Measurements from ENCODE around the gene KIF4A.
A peak's percentile ranks its signal among the peaks of the same experiment; 100 is the strongest.

KIF4A gene

DNA sequence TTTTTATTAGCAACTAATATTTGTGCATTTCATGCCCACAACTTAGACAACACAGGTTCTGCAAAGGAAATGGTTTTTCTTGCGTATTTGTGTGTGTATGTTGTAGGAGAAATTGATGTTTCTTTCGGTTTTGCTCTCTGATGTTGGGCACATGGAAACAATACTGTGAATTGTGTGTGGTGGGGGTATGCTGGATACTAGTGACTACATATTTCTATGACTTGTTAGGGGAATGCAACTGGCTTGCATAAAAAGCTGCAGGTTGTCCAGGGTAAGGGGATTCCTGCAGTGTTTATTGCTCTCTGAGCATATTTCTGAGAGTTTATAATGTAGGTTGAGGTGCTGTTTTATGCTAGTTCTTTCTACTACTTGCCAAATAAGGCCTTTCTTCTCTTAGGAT, 166.4 kb downstream of the KIF4A start:
- no peak overlapping the region for H4K91ac ChIP-seq (ENCODE audit: low read length)
- H3K4me3 ChIP-seq (ENCODE audit: insufficient read depth in 1 of 2, low read depth in 1 of 2, low read length in 2 of 2) = peak overlapping the region in 1 of 2 experiments; percentile 77
- no peak overlapping the region for H2AK5ac ChIP-seq (ENCODE audit: low read length, severe bottlenecking)
- 42% methylated on average over 2 of the region's 2 CpGs for WGBS
- no peak overlapping the region for H4K8ac ChIP-seq (ENCODE audit: low read length)
- H3K23ac ChIP-seq (ENCODE audit: low read length in 2 of 2) = no peak overlapping the region
- no peak overlapping the region for H3K14ac ChIP-seq (ENCODE audit: low read length in 2 of 2)
- no peak overlapping the region for H2AFZ ChIP-seq (ENCODE audit: low read depth, low read length)
- H3K79me1 ChIP-seq (replicated peaks; ENCODE audit: low read length, poor library complexity, severe bottlenecking) = peaks cover 2% of the 10 kb centered on the region
- H3K27ac ChIP-seq (ENCODE audit: low read length, poor library complexity, severe bottlenecking) = no peak overlapping the region
- H3K9me3 ChIP-seq (ENCODE audit: control insufficient read depth, low read length) = peaks cover 5% of the 10 kb centered on the region
- H3K4ac ChIP-seq (ENCODE audit: low read depth in 1 of 2, low read length in 2 of 2) = no peak overlapping the region
- DNase-seq = peak; percentile 15
- H3K18ac ChIP-seq (ENCODE audit: low read depth in 1 of 2, low read length in 2 of 2) = no peak overlapping the region
- H3K27me3 ChIP-seq (ENCODE audit: control insufficient read depth in 1 of 2, insufficient read depth in 1 of 2, low read length in 2 of 2) = peaks cover 0 to 15% of the 10 kb centered on the region in 2 experiments
- H2BK5ac ChIP-seq (ENCODE audit: low read depth, low read length, poor library complexity, severe bottlenecking) = no peak overlapping the region
- no peak overlapping the region for H3K4me2 ChIP-seq (ENCODE audit: low read length, poor library complexity, severe bottlenecking)
- H2BK120ac ChIP-seq (ENCODE audit: low read depth, low read length) = no peak overlapping the region
- H3K4me1 ChIP-seq (ENCODE audit: control insufficient read depth, insufficient read depth, low read depth, low read length) = peaks cover 5% of the 10 kb centered on the region
- H2BK12ac ChIP-seq (ENCODE audit: low read length in 2 of 2) = no peak overlapping the region
- no peak overlapping the region for H3K9ac ChIP-seq (ENCODE audit: low read length)
- H2BK15ac ChIP-seq (ENCODE audit: low read depth, poor library complexity, severe bottlenecking) = no peak overlapping the region
- H3K36me3 ChIP-seq (ENCODE audit: control insufficient read depth in 1 of 2, insufficient read depth in 2 of 2, low read depth in 1 of 2, low read length in 2 of 2) = no peaks in the 10 kb centered on the region

DNA sequence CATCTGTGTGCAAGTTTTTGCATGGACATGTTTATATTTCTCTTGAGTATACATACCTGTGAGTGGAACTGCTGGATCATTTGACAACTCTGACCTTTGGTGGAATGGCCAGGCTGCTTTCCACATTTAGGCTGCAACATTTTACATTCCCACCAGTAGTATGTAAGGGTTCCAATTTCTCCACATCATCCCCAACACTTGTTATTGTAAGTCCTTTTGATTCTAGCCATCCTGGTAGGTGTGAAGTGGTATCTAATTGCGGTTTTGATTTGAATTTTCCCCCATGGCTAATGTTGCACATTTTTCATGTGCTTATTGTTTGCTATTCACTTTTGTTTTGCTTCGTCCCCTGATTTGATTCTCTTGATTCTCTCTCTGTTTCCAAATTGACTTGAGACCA, 171.1 kb downstream of the KIF4A start:
- Histone ChIP-seq H4K91ac (ENCODE audit: low read length) (no peak overlapping the region), H2BK120ac (ENCODE audit: low read depth, low read length) (no peak overlapping the region), H2BK5ac (ENCODE audit: low read depth, low read length, poor library complexity, severe bottlenecking) (no peak overlapping the region), H2AK5ac (ENCODE audit: low read length, severe bottlenecking) (no peak overlapping the region), H3K4me1 (ENCODE audit: control insufficient read depth, insufficient read depth, low read depth, low read length) (no peaks in the 10 kb centered on the region), H3K23ac (ENCODE audit: low read length in 2 of 2) (no peak overlapping the region), H3K9me3 (ENCODE audit: control insufficient read depth, low read length) (peaks cover 5% of the 10 kb centered on the region), H4K8ac (ENCODE audit: low read length) (no peak overlapping the region), H3K18ac (ENCODE audit: low read depth in 1 of 2, low read length in 2 of 2) (no peak overlapping the region), H3K27me3 (ENCODE audit: control insufficient read depth in 1 of 2, insufficient read depth in 1 of 2, low read length in 2 of 2) (peaks cover 0 to 15% of the 10 kb centered on the region in 2 experiments), H3K4me3 (ENCODE audit: insufficient read depth in 1 of 2, low read depth in 1 of 2, low read length in 2 of 2) (no peak overlapping the region), H3K4ac (ENCODE audit: low read depth in 1 of 2, low read length in 2 of 2) (no peak overlapping the region), H2BK15ac (ENCODE audit: low read depth, poor library complexity, severe bottlenecking) (no peak overlapping the region), H2AFZ (ENCODE audit: low read depth, low read length) (no peak overlapping the region), H3K27ac (ENCODE audit: low read length, poor library complexity, severe bottlenecking) (no peak overlapping the region), H2BK12ac (ENCODE audit: low read length in 2 of 2) (no peak overlapping the region), H3K36me3 (ENCODE audit: control insufficient read depth in 1 of 2, insufficient read depth in 2 of 2, low read depth in 1 of 2, low read length in 2 of 2) (no peaks in the 10 kb centered on the region), H3K4me2 (ENCODE audit: low read length, poor library complexity, severe bottlenecking) (no peak overlapping the region), H3K9ac (ENCODE audit: low read length) (no peak overlapping the region), H3K79me1 (replicated peaks; ENCODE audit: low read length, poor library complexity, severe bottlenecking) (peaks cover 2% of the 10 kb centered on the region), H3K14ac (ENCODE audit: low read length in 2 of 2) (no peak overlapping the region)
- WGBS = 89% methylated on average over 2 of the region's 2 CpGs
- no peak for DNase-seq

DNA sequence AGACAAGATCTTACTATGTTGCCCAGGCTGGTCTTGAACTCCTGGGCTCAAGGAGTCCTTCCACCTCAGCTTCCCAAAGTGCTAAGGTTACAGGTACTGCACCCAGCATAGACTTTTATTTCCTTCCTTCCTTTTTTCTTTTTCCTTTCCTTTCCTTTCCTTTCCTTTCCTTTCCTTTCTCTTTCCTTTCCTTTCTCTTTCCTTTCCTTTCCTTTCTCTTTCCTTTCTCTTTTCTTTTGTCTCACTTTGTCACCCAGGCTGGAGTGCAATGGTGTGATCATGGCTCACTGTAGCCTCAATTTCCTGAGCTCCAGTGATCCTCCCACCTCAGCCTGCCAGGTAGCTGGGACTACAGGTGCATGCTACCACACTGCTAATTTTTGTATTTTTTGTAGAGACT, 174.1 kb downstream of the KIF4A start:
- DNase-seq = no peak
- H2BK15ac ChIP-seq (ENCODE audit: low read depth, poor library complexity, severe bottlenecking) = no peak overlapping the region

DNA sequence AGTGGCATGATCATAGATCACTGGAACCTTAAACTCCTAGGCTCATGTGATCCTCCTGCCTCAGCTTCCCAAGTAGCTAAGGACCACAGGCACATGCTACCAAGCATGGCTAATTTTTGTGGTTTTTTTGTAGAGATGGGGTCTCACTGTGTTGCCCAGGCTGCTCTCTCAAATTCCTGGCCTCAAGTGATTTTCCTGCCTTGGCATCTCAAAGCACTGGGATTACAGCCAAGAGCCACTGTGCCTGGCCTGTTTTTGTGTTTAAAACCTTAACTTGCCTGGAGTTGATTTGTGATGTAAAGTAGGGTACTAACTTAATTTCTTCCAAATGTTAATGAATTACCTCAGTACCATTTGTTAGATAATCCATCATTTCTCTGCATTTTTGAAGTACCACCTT, 177.1 kb downstream of the KIF4A start:
- Histone ChIP-seq H3K4ac (ENCODE audit: low read depth in 1 of 2, low read length in 2 of 2) (no peak overlapping the region), H4K8ac (ENCODE audit: low read length) (no peak overlapping the region), H3K4me3 (ENCODE audit: insufficient read depth in 1 of 2, low read depth in 1 of 2, low read length in 2 of 2) (no peak overlapping the region), H3K4me1 (ENCODE audit: control insufficient read depth, insufficient read depth, low read depth, low read length) (no peaks in the 10 kb centered on the region), H2AFZ (ENCODE audit: low read depth, low read length) (no peak overlapping the region), H4K91ac (ENCODE audit: low read length) (no peak overlapping the region), H3K36me3 (ENCODE audit: control insufficient read depth in 1 of 2, insufficient read depth in 2 of 2, low read depth in 1 of 2, low read length in 2 of 2) (no peaks in the 10 kb centered on the region), H3K14ac (ENCODE audit: low read length in 2 of 2) (no peak overlapping the region), H3K23ac (ENCODE audit: low read length in 2 of 2) (no peak overlapping the region), H2AK5ac (ENCODE audit: low read length, severe bottlenecking) (no peak overlapping the region), H3K79me1 (replicated peaks; ENCODE audit: low read length, poor library complexity, severe bottlenecking) (peaks cover 2% of the 10 kb centered on the region), H2BK5ac (ENCODE audit: low read depth, low read length, poor library complexity, severe bottlenecking) (no peak overlapping the region), H2BK12ac (ENCODE audit: low read length in 2 of 2) (no peak overlapping the region), H3K27me3 (ENCODE audit: control insufficient read depth in 1 of 2, insufficient read depth in 1 of 2, low read length in 2 of 2) (peaks cover 0 to 8% of the 10 kb centered on the region in 2 experiments), H3K4me2 (ENCODE audit: low read length, poor library complexity, severe bottlenecking) (no peak overlapping the region), H3K18ac (ENCODE audit: low read depth in 1 of 2, low read length in 2 of 2) (no peak overlapping the region), H3K9ac (ENCODE audit: low read length) (no peak overlapping the region), H2BK120ac (ENCODE audit: low read depth, low read length) (no peak overlapping the region), H3K9me3 (ENCODE audit: control insufficient read depth, low read length) (no peaks in the 10 kb centered on the region), H3K27ac (ENCODE audit: low read length, poor library complexity, severe bottlenecking) (no peak overlapping the region), H2BK15ac (ENCODE audit: low read depth, poor library complexity, severe bottlenecking) (no peak overlapping the region)
- no peak for DNase-seq

More for the DNA sequence above, 174.1 kb downstream of the KIF4A start:
- no peak overlapping the region for H2BK12ac ChIP-seq (ENCODE audit: low read length in 2 of 2)
- peaks cover 5% of the 10 kb centered on the region for H3K9me3 ChIP-seq (ENCODE audit: control insufficient read depth, low read length)
- H3K23ac ChIP-seq (ENCODE audit: low read length in 2 of 2) = no peak overlapping the region
- no peak overlapping the region for H3K4ac ChIP-seq (ENCODE audit: low read depth in 1 of 2, low read length in 2 of 2)
- H3K14ac ChIP-seq (ENCODE audit: low read length in 2 of 2) = no peak overlapping the region
- no peak overlapping the region for H2AFZ ChIP-seq (ENCODE audit: low read depth, low read length)
- no peak overlapping the region for H2BK120ac ChIP-seq (ENCODE audit: low read depth, low read length)
- H3K18ac ChIP-seq (ENCODE audit: low read depth in 1 of 2, low read length in 2 of 2) = no peak overlapping the region
- H3K4me2 ChIP-seq (ENCODE audit: low read length, poor library complexity, severe bottlenecking) = no peak overlapping the region
- no peaks in the 10 kb centered on the region for H3K36me3 ChIP-seq (ENCODE audit: control insufficient read depth in 1 of 2, insufficient read depth in 2 of 2, low read depth in 1 of 2, low read length in 2 of 2)
- no peak overlapping the region for H3K4me3 ChIP-seq (ENCODE audit: insufficient read depth in 1 of 2, low read depth in 1 of 2, low read length in 2 of 2)
- no peak overlapping the region for H3K27ac ChIP-seq (ENCODE audit: low read length, poor library complexity, severe bottlenecking)
- no peak overlapping the region for H2BK5ac ChIP-seq (ENCODE audit: low read depth, low read length, poor library complexity, severe bottlenecking)
- H3K27me3 ChIP-seq (ENCODE audit: control insufficient read depth in 1 of 2, insufficient read depth in 1 of 2, low read length in 2 of 2) = peaks cover 0 to 5% of the 10 kb centered on the region in 2 experiments
- H3K9ac ChIP-seq (ENCODE audit: low read length) = no peak overlapping the region
- no peak overlapping the region for H2AK5ac ChIP-seq (ENCODE audit: low read length, severe bottlenecking)
- H4K8ac ChIP-seq (ENCODE audit: low read length) = no peak overlapping the region
- H3K79me1 ChIP-seq (replicated peaks; ENCODE audit: low read length, poor library complexity, severe bottlenecking) = peaks cover 4% of the 10 kb centered on the region
- no peak overlapping the region for H4K91ac ChIP-seq (ENCODE audit: low read length)
- no peaks in the 10 kb centered on the region for H3K4me1 ChIP-seq (ENCODE audit: control insufficient read depth, insufficient read depth, low read depth, low read length)
